DOHH2 (cell line): Measurements from ENCODE around the gene MGLL.

Experiments
- EZH2phosphoT487 ChIP-seq: fragments of 200-600 bp; sonication (generic); IDR thresholded peaks from 2 replicates; pipeline ENCODE4 v1.6.1; 2017; ENCODE audit warnings: borderline replicate concordance, mild to moderate bottlenecking, antibody characterized with exemption, low read length, moderate library complexity, mixed read lengths
- TF ChIP-seq, protein P1 (sequence below): fragments of 200-600 bp; sonication (generic); IDR thresholded peaks from one replicate; pipeline ENCODE4 v1.5.1; 2014; ENCODE audit warnings: antibody characterized with exemption, mild to moderate bottlenecking, low read depth, low read length; ENCODE audit not compliant: poor library complexity, severe bottlenecking

DNA sequence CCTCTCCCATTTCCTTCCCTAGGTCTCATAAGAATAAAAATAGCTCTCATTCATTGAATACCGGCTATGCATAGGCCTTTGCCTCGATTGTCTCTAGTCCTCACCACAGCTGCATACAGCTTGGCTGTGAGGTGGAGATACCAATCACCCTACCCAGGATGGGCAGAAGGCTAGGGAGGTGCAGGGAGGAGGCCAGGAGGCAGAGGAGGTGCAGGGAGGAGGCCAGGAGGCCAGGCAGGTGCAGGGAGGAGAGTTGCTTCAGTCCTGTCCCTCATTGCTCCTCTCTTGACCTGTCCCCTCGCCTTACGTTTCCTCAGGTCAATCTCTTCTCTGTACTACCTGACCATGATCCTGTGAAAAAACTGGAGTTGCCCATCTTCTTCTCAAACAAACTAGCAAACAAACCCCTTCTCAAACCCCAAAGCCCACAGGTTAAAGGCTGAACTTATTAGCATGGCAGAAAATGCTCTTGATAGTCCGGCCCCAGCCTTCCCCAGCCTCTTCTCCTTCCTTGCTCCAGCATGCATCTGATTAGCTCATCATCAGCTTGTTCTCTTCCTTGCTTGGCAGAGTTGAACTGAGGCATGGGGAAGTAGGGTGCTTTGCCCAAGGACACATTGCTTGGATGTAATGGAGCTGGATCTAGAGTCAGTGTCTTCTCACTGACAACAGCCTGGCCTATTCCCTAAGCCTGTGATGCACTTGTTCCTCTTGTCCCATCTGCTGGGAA lies 177.5 kb downstream of the MGLL start:
- TF ChIP-seq, protein P1, sequence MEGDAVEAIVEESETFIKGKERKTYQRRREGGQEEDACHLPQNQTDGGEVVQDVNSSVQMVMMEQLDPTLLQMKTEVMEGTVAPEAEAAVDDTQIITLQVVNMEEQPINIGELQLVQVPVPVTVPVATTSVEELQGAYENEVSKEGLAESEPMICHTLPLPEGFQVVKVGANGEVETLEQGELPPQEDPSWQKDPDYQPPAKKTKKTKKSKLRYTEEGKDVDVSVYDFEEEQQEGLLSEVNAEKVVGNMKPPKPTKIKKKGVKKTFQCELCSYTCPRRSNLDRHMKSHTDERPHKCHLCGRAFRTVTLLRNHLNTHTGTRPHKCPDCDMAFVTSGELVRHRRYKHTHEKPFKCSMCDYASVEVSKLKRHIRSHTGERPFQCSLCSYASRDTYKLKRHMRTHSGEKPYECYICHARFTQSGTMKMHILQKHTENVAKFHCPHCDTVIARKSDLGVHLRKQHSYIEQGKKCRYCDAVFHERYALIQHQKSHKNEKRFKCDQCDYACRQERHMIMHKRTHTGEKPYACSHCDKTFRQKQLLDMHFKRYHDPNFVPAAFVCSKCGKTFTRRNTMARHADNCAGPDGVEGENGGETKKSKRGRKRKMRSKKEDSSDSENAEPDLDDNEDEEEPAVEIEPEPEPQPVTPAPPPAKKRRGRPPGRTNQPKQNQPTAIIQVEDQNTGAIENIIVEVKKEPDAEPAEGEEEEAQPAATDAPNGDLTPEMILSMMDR: no peak
- TF ChIP-seq EZH2phosphoT487: no peak
